Measurements from ENCODE around the gene KIF26A. TPM values are rescaled to one million over a fixed set of nuclear protein-coding genes. Genes with fewer than 3 reads are reported as not detected.

Gene KIF26A
- total RNA-seq, 1 donor from 2014 or later = 32.6 TPM

- intact Hi-C loops (cut with DNase I) = no loop called here
- H3K27me3 ChIP-seq = no peaks in the 10 kb centered on the region
- H3K4me1 ChIP-seq = no peaks in the 10 kb centered on the region
- no peak overlapping the region for H3K27ac ChIP-seq
- TF ChIP-seq CTCF (IDR thresholded peaks at IDR 0.05) = no peak
- H3K36me3 ChIP-seq = no peaks in the 10 kb centered on the region
- no peak overlapping the region for H3K4me3 ChIP-seq
- H3K9me3 ChIP-seq = no peaks in the 10 kb centered on the region
- no peak for DNase-seq (ENCODE audit: low spot score in 2 of 2)
These were observed 11.3 kb downstream of the KIF26A start for GRCh38 chr14:104149617-104150135.

GRCh38 chr14:104150136-104151025 is 12.0 kb downstream of the KIF26A start:
- Histone ChIP-seq H3K9me3 (no peaks in the 10 kb centered on the region), H3K4me3 (no peak overlapping the region), H3K36me3 (no peaks in the 10 kb centered on the region), H3K27ac (no peak overlapping the region), H3K4me1 (no peaks in the 10 kb centered on the region), H3K27me3 (no peaks in the 10 kb centered on the region)
- intact Hi-C loops (cut with DNase I) = no loop called here
- no peak for TF ChIP-seq CTCF (IDR thresholded peaks at IDR 0.05)
- DNase-seq (ENCODE audit: low spot score in 2 of 2) = no peak

GRCh38 chr14:104151026-104151381 is 12.6 kb downstream of the KIF26A start:
- H3K4me1 ChIP-seq = no peaks in the 10 kb centered on the region
- no peak for TF ChIP-seq CTCF (IDR thresholded peaks at IDR 0.05)
- H3K27ac ChIP-seq = no peak overlapping the region
- H3K27me3 ChIP-seq = no peaks in the 10 kb centered on the region
- no peaks in the 10 kb centered on the region for H3K36me3 ChIP-seq
- no peak for DNase-seq (ENCODE audit: low spot score in 2 of 2)
- H3K9me3 ChIP-seq = no peaks in the 10 kb centered on the region
- intact Hi-C loops (cut with DNase I) = no loop called here
- no peak overlapping the region for H3K4me3 ChIP-seq

GRCh38 chr14:104151566-104152245 is 13.3 kb downstream of the KIF26A start:
- H3K36me3 ChIP-seq = no peaks in the 10 kb centered on the region
- intact Hi-C loops (cut with DNase I) = no loop called here
- TF ChIP-seq CTCF (IDR thresholded peaks at IDR 0.05) = no peak
- no peak for DNase-seq (ENCODE audit: low spot score in 2 of 2)
- H3K27ac ChIP-seq = no peak overlapping the region
- no peaks in the 10 kb centered on the region for H3K9me3 ChIP-seq
- H3K27me3 ChIP-seq = no peaks in the 10 kb centered on the region
- H3K4me3 ChIP-seq = no peak overlapping the region
- H3K4me1 ChIP-seq = no peaks in the 10 kb centered on the region

GRCh38 chr14:104152246-104152575 is 13.8 kb downstream of the KIF26A start:
- no peaks in the 10 kb centered on the region for H3K4me1 ChIP-seq
- DNase-seq (ENCODE audit: low spot score in 2 of 2) = no peak
- H3K4me3 ChIP-seq = no peak overlapping the region
- H3K36me3 ChIP-seq = no peaks in the 10 kb centered on the region
- intact Hi-C loops (cut with DNase I) = no loop called here
- no peak overlapping the region for H3K27ac ChIP-seq
- H3K27me3 ChIP-seq = no peaks in the 10 kb centered on the region
- TF ChIP-seq CTCF (IDR thresholded peaks at IDR 0.05) = no peak
- H3K9me3 ChIP-seq = no peaks in the 10 kb centered on the region
